Stomach (tissue), 4 donors: ENCODE data around the gene THSD7A.

ENCODE experiments used
- EP300 ChIP-seq: sonication (generic); formaldehyde crosslinking; IDR thresholded peaks from one replicate; pipeline ENCODE4 v1.6.1; 2017; ENCODE audit warnings: antibody characterized with exemption
- POLR2AphosphoS5 ChIP-seq, 3 donors: sonication (generic); formaldehyde crosslinking; IDR thresholded peaks; one replicate each; pipeline ENCODE4 v1.6.1; 2016; ENCODE audit warnings: antibody characterized with exemption in 3 of 3
- TF ChIP-seq, protein P1 (sequence below), 7 experiments: fragments of 450-650 bp in 4 of 7; fragments of 200-600 bp in 3 of 7; sonication (generic) in 3 of 7; IDR thresholded peaks; one replicate each; pipeline ENCODE4 v1.5.1; 2016 to 2019; ENCODE audit warnings: antibody characterized with exemption in 7 of 7, control low read depth in 2 of 7, mild to moderate bottlenecking in 1 of 7

DNA sequence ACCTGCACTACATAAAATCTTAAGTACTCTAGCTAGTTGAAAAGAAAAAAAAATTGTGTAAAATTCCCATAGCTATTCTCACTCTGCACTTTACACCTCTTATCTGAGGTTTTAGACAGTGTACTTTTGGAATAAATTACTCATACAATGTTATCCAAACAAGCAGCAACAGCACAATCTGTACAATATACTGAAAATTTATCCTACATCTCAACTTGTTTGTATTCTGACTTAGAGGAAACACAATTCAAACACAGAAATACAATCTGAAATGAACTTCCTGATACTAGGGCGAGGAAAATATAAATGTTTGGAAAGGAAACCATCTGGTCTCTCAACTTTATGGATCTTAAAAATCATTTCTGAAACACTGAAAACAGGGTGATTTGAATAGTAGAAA, 381.7 kb downstream of the THSD7A start:
- TF ChIP-seq, protein P1, sequence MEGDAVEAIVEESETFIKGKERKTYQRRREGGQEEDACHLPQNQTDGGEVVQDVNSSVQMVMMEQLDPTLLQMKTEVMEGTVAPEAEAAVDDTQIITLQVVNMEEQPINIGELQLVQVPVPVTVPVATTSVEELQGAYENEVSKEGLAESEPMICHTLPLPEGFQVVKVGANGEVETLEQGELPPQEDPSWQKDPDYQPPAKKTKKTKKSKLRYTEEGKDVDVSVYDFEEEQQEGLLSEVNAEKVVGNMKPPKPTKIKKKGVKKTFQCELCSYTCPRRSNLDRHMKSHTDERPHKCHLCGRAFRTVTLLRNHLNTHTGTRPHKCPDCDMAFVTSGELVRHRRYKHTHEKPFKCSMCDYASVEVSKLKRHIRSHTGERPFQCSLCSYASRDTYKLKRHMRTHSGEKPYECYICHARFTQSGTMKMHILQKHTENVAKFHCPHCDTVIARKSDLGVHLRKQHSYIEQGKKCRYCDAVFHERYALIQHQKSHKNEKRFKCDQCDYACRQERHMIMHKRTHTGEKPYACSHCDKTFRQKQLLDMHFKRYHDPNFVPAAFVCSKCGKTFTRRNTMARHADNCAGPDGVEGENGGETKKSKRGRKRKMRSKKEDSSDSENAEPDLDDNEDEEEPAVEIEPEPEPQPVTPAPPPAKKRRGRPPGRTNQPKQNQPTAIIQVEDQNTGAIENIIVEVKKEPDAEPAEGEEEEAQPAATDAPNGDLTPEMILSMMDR (IDR thresholded peaks at IDR 0.05) = no peak
- TF ChIP-seq EP300 (no peak), POLR2AphosphoS5 (IDR thresholded peaks at IDR 0.05) (peak in 1 of 3 donors; percentile 65)
